Fibroblast of skin of right quadriceps (primary cell): ENCODE data around the gene WDR59.
A peak's percentile ranks its signal among the peaks of the same experiment; 100 is the strongest.
"Not testable (repeated sequence)": the region's sequence is repeated elsewhere in the genome, so short reads cannot be mapped to it uniquely, and the experiment has no call there.

Source experiments
- DNase-seq: peaks from one replicate; pipeline ENCODE4 v3.0.0-alpha.2; 2013

The WDR59 gene

GRCh38 chr16:75012380-75013081, 27.6 kb upstream of the WDR59 start:
- no peak for DNase-seq

- peak; percentile 94 for DNase-seq
Measured at GRCh38 chr16:75011634-75012307, 26.8 kb upstream of the WDR59 start.

GRCh38 chr16:75010427-75010826, 25.5 kb upstream of the WDR59 start:
- DNase-seq: no peak

DNA sequence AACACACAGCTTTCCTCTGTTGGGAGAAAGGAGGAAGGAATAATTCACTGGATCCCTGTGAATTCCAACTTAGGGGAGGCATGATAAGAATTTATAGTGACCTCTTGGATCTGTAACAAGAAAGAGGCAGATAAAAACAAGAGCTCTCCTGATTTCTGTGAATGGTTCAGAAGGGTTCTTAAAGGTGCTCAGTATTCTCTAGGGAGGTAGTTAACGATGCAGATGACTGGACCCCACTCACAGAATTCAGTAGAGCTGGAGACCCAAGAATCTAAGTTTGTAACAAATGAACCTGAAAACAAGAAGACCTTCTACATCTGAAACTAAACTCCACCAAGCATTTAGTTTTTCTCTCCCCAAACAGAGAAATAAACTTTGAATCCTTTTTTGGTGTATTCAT, 22.5 kb upstream of the WDR59 start:
- DNase-seq: no peak

- DNase-seq: no peak
Measured at GRCh38 chr16:75005697-75006096, 20.8 kb upstream of the WDR59 start.

DNA sequence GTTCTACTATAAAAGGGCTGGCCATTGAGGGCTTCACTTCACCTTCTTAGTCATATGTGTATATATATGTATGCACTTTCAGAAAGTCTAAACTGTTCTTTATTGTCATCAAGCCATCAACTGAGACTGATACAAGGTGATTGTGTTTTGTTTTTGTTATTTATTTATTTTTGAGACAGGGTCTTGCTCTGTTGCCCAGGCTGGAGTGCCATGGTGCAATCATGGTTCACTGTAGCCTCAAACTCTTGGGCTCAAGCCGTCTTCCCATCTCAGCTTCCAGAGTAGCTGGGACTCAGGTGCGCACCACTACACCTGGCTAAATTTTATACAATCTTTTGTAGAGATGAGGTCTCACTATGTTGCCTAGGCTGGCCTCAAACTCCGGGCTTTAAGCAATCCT, 19.5 kb upstream of the WDR59 start:
- no peak for DNase-seq

DNA sequence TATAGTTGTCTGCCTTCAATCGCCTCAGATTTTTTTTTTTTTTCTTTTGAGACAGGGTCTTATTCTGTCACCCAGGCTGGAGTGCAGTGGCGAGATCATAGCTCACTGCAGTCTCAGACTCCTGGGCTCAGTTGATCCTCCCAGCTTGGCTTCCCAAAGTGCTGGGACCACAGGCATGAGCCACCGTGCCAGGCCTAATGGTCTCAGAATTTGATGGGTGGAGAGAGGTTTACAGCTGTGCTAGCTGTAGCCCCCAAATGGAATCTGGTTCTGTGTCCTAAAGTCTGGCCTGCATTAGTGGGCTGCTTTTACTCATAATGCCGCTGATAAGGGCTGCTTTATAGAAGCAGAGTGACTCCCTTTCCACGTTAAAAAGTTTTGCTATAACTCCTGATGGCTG, 19.0 kb upstream of the WDR59 start:
- no peak for DNase-seq

GRCh38 chr16:75002474-75002873, 17.6 kb upstream of the WDR59 start:
- no peak for DNase-seq

GRCh38 chr16:75000481-75001081, 15.7 kb upstream of the WDR59 start:
- DNase-seq: no peak

DNA sequence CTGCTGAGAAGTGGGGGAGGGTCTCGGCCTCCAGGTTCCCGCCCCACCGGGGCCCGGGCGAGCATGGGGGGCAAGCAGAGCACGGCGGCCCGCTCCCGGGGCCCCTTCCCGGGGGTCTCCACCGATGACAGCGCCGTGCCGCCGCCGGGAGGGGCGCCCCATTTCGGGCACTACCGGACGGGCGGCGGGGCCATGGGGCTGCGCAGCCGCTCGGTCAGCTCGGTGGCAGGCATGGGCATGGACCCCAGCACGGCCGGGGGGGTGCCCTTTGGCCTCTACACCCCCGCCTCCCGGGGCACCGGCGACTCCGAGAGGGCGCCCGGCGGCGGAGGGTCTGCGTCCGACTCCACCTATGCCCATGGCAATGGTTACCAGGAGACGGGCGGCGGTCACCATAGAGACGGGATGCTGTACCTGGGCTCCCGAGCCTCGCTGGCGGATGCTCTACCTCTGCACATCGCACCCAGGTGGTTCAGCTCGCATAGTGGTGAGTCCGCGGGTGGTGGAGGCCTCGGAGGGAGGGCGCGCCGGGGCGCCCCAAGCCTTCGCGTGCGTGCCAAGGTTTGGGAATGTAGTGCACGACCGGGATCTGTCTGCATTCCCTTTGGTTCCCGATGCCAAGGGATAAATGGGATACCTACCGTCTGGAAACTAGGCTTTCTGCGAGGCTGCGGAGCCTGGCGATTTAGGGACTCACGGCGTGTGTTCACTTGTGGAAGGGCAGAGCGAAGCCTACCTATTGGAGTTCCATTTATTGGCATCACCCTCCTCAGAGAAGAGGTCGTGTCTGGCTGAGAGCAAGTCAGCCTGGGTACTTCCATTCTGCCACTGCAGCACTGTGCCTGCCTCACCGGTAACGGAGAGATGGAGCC, 14.9 kb upstream of the WDR59 start:
- DNase-seq: peak; percentile 36

- DNase-seq: no peak
Measured at GRCh38 chr16:74999219-74999608, 14.3 kb upstream of the WDR59 start.

DNA sequence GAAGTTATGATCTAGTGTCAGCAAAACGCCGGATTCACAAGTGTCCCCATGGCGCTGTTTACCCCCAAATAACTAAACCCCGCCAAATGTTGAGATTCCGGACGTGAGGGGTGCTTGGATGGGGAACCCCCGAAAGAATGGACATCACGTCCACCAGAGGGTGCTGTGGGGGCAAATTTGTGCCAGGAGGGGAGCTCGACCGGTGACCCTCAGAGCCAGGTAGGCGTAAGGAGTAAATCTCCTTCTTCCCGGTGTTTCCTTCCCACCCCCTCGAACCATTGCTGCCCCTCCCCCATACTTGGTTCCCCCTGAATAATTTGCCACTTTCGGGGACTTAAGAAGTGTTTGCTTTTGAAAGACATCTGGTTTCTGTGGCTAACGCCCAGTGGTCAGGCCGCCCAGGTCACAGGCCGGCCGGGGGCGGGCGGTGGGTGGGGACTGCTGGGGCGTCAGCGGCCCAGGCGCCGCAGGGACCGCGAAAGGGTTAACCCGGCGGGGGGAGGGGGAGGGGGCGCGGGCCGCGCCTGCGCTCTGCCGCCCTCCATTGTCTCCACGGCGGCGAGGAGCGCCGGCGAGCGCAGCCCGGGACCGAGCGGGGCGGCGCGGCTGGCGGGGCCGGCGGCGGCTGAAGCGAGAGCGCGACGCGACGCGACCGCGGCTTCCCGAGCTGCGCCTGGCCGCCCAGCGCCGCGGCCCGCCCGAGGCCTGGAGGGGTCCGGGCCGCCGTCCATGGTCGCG, 13.7 kb upstream of the WDR59 start, which contains the start of gene ZNRF1:
TSS of gene ZNRF1 (plus strand) at position 544 of the 738 bp plus-strand sequence. CDS start 648 bp downstream, outside the sequence.
- DNase-seq: peak; percentile 77

GRCh38 chr16:74997042-74997491, 12.1 kb upstream of the WDR59 start:
- DNase-seq: no peak

DNA sequence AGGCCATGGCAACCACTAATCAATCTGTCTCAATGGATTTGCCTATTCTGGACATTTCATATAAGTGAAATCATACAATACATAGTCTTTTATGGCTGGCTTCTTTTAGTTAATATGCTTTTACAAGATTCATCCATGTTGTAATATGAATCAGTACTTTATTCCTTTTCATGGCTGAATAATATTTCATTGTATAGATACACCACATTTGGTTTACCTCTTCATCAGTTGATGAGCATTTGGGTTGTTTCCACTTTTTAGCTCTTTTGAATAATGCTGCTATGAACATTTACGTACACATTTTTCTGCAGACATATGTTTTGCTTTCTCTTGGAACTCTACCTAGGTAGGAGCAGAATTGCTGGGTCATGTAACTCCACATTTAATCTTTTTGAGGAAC, 11.1 kb upstream of the WDR59 start:
- no peak for DNase-seq

GRCh38 chr16:74991593-74992403, 6.9 kb upstream of the WDR59 start:
- no peak for DNase-seq

DNA sequence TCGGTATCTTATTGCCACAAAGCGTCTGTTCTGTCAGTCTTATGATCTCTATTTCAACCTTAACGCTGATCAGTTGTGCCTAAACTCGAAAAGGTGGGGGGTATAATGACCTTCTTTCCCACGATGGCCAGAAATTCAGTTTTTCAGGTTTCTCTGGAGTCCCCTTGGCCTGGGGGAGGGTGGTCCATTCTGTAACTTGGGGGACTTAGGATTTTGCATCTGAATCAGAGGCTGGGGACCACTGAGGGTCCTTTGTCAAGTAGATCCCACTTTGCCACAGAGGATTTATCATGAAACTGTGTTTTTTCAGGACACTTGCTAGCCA, 6.3 kb upstream of the WDR59 start:
- DNase-seq: no peak

GRCh38 chr16:74990832-74991231, 5.9 kb upstream of the WDR59 start:
- DNase-seq: no peak

DNA sequence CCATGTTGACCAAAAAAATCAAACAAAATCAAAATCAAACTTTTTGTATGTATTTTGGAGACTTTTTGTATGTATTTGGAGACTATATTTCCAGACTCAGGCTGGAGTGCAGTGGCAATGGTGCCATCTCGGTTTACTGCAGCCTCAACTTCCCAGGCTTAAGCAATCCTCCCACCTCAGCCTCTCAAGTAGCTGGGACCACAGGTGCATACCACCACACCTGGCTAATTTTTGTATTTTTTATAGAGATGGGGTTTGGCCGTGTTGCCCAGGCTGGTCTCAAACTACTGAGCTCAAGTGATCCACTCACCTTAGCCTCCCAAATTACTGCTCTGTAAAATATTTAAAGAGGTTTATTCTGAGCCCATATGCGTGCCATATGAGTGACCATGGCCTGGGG, 4.9 kb upstream of the WDR59 start:
- not testable (repeated sequence) for DNase-seq

DNA sequence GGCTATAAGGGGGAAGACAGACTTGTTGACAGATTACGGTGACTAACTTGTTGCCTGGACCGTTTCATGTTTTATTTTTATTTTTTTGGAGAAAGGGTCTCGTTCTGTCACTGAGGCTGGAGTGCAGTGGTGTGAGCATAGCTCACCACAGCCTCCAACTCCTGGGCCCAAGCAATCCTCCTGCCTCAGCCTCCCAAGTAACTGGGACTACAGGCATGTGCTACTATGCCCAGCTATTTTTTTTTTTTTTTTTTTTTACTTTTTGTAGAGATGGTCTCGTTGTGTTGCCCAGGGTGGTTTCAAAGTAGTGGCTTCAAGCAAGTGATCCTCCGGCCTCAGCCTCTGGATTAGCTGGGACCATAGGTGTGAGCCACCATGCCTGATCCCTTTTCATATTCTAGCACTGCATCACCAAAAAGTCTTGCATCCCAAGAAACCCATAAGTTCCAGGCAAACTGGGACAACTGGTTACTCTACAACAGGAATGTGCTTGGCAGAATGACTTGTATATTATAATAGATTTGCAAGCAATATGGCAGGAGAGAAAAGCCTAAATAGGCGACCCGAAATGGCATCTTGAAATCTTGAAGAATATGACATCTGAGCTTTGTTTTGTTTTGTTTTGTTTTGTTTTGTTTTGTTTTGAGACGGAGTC, 2.2 kb upstream of the WDR59 start:
- DNase-seq: no peak

DNA sequence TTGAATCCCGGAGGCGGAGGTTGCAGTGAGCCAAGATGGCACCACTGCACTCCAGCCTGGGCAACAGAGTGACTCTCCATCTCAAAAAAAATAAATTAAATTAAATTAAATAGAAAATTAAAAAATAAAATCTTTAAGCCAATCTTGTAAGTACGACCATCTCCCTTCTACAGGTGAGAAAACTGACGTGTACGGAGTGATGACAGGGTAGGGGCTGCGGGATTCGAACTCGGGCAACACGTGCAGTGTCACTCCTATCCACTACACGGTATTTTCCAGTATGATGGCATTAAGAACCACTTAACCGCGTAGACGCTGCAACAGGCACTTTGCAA, 762 bp downstream of the WDR59 start:
- DNase-seq: no peak

GRCh38 chr16:74982256-74982655, 2.7 kb downstream of the WDR59 start:
- no peak for DNase-seq
